GM21619 (cell line): Measurements from ENCODE around the gene ROS1.
"Not testable (repeated sequence)": the region's sequence is repeated elsewhere in the genome, so short reads cannot be mapped to it uniquely, and the experiment has no call there.

Source experiments
- ATAC-seq: cut with Tn5 transposase; IDR thresholded peaks from one replicate; pipeline ENCODE4 v1.9.1; 2021; ENCODE audit not compliant: unreplicated experiment

ROS1 gene

GRCh38 chr6:117268924-117269323, 156.8 kb downstream of the ROS1 start:
- ATAC-seq = no peak

DNA sequence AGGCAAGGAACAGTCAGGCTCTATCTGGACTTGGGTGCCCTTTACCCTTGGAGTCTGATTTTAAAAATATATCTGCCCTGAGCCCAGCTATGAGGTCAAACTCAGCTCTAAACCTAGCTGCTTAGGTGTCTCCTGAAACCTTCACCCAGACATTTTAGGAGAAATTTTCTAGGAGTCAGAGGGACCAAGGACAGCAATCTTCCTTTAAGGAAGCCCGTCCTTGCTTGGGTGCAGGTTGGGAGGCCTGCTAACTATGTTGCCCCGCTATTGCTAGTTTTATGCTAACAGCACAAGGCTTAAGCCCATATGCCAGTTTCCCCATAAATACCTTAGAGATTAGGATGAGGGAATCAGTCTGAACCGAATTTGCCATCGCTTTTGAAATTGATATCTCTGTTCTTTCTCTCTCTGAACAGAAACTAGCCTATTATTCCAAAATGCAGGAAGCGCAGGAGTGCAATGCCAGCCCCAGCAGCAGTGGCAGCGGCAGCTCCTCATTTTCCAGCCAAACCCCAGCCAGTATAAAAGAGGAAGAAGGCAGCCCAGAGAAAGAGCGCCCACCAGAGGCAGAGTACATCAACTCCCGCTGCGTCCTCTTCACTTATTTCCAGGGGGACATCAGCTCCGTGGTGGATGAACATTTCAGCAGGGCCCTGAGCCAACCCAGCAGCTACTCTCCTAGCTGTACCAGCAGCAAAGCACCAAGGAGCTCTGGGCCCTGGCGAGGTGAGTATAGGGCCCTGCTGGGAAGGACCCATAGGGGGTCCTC, 157.8 kb downstream of the ROS1 start:
- ATAC-seq = no peak

- no peak for ATAC-seq
Measured at GRCh38 chr6:117267054-117267347, 158.7 kb downstream of the ROS1 start.

- ATAC-seq = no peak
Measured at GRCh38 chr6:117266257-117267053, 159.3 kb downstream of the ROS1 start.

DNA sequence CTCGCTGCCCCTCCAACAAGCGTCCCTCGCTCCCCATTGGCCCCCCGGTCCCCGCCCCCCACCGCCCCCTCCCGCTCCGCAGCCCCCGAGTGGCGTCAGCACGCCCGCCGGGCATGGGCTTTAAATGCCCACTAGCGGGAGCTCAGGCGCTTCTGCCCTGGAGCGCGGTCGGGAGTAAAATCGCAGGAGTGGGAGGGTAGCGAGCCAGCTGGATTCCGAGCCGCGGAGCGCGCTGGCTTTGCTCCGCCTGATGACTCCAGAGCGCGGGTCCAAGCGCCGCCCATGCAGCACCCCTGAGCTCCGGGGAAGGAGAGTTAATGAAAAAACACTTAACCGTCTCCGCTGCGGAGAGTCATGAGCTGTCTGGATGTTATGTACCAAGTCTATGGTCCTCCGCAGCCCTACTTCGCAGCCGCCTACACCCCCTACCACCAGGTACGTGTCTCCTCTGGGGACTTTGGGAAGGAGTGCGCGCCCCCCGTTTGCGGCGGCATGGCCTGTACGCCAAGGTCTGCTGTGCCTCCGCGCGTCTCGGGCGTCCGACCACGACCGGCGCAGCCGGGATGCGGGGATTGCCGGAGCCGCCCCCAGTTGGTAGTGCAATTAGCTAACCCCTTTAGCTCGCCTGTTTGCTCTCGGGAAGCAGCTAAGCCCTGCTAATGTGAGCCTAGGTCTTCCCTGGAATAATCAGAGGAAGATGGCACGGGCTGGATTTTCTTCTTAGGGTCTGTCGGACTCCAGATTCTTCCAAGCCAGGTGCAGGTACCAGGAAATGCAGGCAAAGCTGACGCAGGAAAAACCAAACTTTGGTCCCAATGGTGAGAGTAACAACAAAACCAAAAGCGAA, 160.1 kb downstream of the ROS1 start, which contains the start of gene VGLL2:
Gene VGLL2 (plus strand): TSS at position 149 of the 847 bp plus-strand sequence. CDS start 206 bp downstream, at position 355.
- no peak for ATAC-seq

GRCh38 chr6:117264692-117265409, 160.9 kb downstream of the ROS1 start:
- peak; percentile 68 for ATAC-seq

GRCh38 chr6:117264369-117264691, 161.4 kb downstream of the ROS1 start:
- peak; percentile 4 for ATAC-seq

DNA sequence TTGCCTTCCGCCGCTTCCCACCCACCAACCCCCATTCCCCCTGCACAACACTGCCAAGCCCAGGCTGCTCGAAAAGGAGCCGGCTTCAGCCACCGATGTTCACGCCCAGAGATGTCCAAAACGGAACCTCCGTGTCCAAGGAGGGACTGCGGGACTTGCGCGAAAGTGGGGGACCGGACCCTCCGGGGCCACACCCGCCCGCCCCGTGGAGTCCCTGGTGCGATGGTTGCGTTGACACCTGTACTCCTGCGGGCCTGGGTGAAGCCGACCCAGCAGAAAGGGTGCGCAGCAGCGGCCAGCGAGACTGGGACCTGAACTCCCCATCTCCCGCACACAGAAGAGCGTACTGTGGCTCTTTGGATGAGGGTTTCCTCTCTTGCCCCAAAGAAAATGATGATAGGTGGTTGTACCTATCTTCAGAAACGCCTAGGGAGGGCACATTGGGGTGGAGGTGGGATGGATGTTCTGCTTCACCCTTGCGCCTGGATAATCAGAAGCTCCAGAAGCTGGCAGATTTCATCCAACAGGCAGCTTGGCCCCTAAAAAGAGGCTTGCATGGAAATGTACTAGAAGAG, 162.3 kb downstream of the ROS1 start:
- ATAC-seq = no peak

DNA sequence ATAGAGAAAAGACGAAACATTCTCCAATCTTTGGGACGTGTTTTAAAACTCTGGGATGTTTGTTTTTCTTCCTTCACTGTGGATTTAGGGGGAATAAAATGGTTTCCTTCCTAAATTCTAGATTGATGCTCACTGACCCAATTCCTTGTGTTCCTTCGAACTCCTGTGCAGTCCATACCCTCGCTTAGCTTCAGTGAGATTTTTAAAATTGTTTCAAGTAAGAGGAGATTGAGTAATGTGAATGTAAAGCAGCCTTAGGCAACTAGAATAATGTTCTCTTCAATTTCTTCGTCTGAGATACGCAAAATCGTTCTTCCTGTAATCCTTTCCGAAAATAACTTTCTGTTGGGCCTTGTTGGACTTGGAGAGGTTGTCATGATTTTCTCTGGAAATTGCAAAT, 162.9 kb downstream of the ROS1 start:
- no peak for ATAC-seq

- no peak for ATAC-seq
Measured at GRCh38 chr6:117253785-117254184, 172.0 kb downstream of the ROS1 start.

DNA sequence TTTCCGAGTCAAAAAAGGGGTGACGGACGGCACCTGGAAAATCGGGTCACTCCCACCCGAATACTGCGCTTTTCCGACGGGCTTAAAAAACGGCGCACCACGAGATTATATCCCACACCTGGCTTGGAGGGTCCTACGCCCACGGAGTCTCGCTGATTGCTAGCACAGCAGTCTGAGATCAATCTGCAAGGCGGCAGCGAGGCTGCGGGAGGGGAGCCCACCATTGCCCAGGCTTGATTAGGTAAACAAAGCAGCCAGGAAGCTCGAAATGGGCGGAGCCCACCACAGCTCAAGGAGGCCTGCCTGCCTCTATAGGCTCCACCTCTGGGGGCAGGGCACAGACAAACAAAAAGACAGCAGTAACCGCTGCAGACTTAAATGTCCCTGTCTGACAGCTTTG, 180.8 kb downstream of the ROS1 start:
- ATAC-seq = not testable (repeated sequence)

DNA sequence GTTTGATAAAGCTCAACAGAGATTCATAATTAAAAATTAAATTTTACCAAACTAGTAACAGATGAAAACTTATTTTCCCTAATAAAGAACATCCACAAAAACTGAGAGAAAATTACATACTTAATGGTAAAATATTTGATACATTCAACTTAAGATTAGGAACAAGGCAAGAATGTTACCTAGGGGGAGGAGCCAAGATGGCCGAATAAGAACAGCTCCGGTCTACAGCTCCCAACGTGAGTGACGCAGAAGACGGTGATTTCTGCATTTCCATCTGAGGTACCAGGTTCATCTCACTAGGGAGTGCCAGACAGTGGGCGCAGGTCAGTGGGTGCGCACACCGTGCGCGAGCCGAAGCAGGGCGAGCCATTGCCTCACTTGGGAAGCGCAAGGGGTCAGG, 181.2 kb downstream of the ROS1 start:
- not testable (repeated sequence) for ATAC-seq
